GM12891 (cell line): Measurements from ENCODE around the gene B4GALT7.

ENCODE experiments used
- PAX5 ChIP-seq: IDR thresholded peaks from 2 replicates; pipeline ENCODE4 v1.6.1; 2011; ENCODE audit warnings: low read length, moderate library complexity, mild to moderate bottlenecking; ENCODE audit not compliant: insufficient read depth, severe bottlenecking
- POLR2A ChIP-seq: IDR thresholded peaks from 2 replicates; pipeline ENCODE4 v1.6.1; 2011; ENCODE audit warnings: low read depth, low read length, control low read depth
- POLR2AphosphoS5 ChIP-seq: IDR thresholded peaks from 2 replicates; pipeline ENCODE4 v1.6.1; 2011; ENCODE audit warnings: low read depth, low read length, control low read depth
- POU2F2 ChIP-seq: IDR thresholded peaks from 2 replicates; pipeline ENCODE4 v1.6.1; 2011; ENCODE audit warnings: low read depth, mild to moderate bottlenecking, control low read depth, low read length, moderate library complexity
- SPI1 ChIP-seq: IDR thresholded peaks from 2 replicates; pipeline ENCODE4 v1.6.1; 2011; ENCODE audit warnings: low read depth, low read length, control low read depth
- TAF1 ChIP-seq: IDR thresholded peaks from 2 replicates; pipeline ENCODE4 v1.6.1; 2011; ENCODE audit warnings: low read depth, low read length, control low read depth

- TF ChIP-seq POLR2A (no peak), TAF1 (no peak), POLR2AphosphoS5 (no peak), POU2F2 (no peak), SPI1 (no peak), PAX5 (no peak)
Observed at GRCh38 chr5:177576169-177576568, 23.8 kb upstream of the B4GALT7 start.
